HG03439 (cell line): Measurements from ENCODE around the gene AOC1.
"Not testable (repeated sequence)": the region's sequence is repeated elsewhere in the genome, so short reads cannot be mapped to it uniquely, and the experiment has no call there.

Experiments used
- ATAC-seq: cut with Tn5 transposase; IDR thresholded peaks from one replicate; pipeline ENCODE4 v1.9.1; 2021; ENCODE audit warnings: mild to moderate bottlenecking, moderate library complexity; ENCODE audit not compliant: unreplicated experiment

The AOC1 gene, protein sequence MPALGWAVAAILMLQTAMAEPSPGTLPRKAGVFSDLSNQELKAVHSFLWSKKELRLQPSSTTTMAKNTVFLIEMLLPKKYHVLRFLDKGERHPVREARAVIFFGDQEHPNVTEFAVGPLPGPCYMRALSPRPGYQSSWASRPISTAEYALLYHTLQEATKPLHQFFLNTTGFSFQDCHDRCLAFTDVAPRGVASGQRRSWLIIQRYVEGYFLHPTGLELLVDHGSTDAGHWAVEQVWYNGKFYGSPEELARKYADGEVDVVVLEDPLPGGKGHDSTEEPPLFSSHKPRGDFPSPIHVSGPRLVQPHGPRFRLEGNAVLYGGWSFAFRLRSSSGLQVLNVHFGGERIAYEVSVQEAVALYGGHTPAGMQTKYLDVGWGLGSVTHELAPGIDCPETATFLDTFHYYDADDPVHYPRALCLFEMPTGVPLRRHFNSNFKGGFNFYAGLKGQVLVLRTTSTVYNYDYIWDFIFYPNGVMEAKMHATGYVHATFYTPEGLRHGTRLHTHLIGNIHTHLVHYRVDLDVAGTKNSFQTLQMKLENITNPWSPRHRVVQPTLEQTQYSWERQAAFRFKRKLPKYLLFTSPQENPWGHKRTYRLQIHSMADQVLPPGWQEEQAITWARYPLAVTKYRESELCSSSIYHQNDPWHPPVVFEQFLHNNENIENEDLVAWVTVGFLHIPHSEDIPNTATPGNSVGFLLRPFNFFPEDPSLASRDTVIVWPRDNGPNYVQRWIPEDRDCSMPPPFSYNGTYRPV

DNA sequence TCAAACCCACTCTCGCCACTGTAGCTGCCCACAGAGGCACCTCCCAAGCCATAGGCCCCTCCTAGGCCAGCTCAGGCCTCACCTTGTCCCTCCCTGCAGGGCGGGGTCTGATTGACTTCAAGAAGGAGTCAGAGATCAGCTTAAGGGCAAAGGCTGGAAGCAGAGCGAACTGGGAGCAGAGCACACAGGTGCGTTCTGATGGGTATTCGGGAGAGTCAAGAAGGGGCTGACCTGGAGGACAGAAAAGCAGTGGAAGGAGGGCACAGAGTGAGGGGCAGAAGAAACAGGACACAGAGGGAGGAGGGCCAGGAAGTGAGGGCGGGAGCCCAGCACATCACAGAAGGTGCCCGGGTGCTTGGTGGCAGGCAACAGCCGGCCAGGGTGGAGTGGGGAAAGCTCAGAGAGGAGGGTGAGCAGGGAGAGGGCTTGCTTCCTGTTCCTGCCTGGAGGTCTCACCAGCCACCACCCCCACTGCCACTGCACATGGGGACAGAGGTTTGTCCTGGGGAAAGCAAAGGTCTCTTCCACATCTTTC is at the start of gene AOC1:
AOC1 (plus strand) TSS at position 147 of the 535 bp plus-strand sequence. CDS start 3,954 bp downstream, outside the sequence.
- no peak for ATAC-seq

DNA sequence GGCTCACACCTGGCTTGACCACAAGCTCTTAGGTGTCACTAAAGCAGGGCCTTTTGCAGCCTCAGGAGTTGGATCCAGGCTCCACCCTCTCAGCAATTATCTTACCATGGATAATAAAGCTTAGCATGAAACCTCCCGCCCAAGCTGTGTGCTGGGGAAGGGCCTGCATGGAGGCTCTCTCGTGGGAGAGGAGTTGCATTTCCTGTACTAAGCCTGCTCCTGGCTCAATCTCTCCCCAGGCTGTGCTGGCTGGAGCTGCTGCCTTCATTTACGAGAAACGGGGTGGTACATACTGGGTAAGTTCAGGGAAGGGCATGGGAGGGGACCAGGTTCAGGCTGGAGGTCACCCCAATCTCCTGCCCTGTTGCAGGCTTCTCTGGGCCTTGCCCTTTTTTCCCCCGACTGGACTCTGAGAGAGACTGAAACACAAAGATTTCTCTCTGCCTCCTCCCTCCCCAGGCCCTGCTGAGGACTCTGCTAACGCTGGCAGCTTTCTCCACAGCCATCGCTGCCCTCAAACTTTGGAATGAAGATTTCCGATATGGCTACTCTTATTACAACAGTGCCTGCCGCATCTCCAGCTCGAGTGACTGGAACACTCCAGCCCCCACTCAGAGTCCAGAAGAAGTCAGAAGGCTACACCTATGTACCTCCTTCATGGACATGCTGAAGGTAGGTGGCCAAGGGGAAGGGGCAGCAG is 49.0 kb upstream of the AOC1 start:
- ATAC-seq: no peak

DNA sequence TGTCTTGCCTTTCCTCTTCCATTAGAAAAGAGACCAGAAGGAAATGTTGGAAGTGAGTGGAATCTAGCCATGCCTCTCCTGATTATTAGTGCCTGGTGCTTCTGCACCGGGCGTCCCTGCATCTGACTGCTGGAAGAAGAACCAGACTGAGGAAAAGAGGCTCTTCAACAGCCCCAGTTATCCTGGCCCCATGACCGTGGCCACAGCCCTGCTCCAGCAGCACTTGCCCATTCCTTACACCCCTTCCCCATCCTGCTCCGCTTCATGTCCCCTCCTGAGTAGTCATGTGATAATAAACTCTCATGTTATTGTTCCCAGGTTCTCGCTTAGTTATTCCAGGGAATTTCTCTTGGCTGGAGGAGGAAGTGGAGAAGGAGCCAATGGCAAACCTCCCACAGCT is 47.5 kb upstream of the AOC1 start:
- ATAC-seq: no peak

DNA sequence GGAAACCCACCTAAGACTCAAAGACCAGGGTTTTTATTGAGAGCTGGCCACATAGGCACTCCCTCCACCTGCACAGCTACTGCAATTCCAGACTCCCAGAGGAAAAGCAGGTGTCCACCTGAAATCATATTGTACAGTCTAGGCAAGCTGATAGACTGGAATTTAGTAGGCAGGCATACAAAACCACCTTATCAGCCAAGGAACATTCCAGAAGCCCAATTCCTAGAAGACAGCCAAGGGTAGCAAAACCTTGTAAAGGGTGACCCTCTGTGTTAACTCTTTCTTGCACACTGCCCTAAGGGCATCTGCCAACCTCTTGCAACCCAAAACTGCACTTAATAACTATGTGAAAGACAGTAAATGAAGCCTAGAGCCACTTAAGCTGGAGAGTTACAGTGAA is 46.5 kb upstream of the AOC1 start:
- ATAC-seq: no peak

DNA sequence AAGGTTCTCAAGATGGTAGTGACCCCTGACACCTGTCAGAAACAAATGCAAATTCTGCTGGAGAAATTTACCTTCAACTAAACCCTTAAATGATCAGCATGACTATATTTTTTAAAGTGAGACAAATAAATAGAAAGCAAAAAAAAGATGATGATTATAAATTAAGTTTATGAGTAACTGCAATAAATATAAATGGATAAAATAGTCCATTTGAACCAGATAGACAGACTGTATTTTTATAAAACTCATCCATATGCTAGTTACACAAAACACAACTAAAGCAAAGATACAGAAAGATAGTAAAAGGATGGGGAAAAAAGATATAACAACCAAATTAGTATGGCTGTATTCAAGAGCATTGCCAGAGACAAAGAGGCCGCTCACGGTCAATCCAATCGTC is 45.9 kb upstream of the AOC1 start:
- no peak for ATAC-seq

- no peak for ATAC-seq
These were observed 45.5 kb upstream of the AOC1 start for GRCh38 chr7:150806863-150807262.

GRCh38 chr7:150807616-150808438 is 44.5 kb upstream of the AOC1 start:
- ATAC-seq: not testable (repeated sequence)

DNA sequence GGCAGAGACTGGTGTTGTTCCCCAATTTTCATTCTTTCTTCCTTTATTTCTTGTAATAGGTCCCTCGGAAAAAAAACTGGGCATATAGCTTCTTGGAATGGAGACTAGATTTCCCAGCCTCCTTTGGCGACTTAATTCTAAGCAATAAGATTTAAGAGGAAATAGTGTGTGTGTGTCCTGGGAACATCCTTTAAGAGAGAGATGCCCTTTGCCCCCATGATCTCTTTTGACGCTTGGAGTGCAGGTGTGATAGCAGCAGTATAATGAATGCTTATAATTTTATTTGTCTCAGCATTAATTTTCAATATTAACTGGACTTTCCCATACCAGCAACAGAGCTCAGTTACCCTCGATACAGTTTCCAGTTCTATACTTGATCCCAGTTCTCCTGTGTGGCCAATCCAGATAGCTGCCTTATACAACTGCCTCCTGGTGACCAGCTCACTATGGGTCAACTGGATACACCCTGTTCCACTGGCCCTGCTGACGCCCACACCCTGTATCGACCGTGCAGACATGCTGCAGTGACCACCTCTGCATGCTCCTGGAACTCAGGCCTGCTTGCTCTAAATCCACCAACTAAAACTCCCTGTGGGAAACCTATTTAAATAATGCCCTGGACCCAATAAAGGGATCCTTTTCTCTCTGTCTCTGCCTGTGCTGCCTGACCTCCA is 37.9 kb upstream of the AOC1 start:
- no peak for ATAC-seq

- no peak for ATAC-seq
These were observed 33.3 kb upstream of the AOC1 start for GRCh38 chr7:150818971-150819370.

GRCh38 chr7:150820148-150820547 is 32.2 kb upstream of the AOC1 start:
- no peak for ATAC-seq

- ATAC-seq: no peak
These were observed 31.6 kb upstream of the AOC1 start for GRCh38 chr7:150820578-150821198.

DNA sequence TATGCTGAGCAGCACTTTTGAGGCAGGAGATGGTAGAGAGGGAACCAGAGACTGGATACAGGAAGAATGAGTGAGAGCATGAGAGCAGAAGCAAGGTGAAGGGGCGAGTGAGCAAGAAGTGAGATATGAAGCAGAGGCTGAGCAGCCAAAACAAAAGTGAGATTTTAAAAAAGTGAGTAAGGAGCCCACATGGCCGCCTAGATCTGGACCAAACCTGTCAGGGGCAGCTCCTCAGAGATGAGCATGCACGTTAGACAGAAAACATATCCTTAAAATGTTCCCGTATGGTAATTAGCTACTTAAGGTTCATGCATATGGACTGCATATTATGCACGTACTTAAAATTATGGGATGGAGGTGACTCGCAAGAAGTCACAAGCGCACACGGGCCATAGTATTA is 29.3 kb upstream of the AOC1 start:
- no peak for ATAC-seq

DNA sequence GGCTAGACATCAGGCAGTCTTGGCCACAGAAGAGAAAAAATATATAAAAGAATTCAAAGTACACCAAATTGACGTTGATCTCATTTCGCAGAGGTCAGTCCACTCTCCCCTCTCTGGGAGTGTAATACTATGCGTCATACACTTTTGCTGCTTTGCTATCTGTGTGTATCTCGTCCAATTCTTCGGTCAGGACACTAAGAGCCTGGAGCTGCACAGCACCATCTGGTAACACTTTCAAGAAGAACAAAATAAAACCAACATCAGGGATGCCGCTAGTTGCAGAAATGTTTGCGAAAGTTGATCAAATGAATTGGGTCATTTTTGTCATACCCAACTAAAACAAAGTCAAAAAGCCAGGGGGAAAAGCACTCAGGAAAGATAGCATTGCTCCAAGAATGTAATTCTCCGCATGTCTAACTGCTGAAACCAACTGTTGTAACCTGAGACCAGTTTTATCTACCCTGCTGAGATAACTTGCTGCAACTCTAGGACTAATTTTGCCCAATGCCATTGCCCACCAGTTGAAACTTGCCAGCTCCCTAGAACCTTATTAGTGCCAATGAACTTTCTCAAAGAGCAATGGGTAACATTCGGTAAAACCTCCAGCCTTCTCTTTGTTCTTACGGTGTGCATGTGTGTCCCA is 28.7 kb upstream of the AOC1 start:
- ATAC-seq: no peak

DNA sequence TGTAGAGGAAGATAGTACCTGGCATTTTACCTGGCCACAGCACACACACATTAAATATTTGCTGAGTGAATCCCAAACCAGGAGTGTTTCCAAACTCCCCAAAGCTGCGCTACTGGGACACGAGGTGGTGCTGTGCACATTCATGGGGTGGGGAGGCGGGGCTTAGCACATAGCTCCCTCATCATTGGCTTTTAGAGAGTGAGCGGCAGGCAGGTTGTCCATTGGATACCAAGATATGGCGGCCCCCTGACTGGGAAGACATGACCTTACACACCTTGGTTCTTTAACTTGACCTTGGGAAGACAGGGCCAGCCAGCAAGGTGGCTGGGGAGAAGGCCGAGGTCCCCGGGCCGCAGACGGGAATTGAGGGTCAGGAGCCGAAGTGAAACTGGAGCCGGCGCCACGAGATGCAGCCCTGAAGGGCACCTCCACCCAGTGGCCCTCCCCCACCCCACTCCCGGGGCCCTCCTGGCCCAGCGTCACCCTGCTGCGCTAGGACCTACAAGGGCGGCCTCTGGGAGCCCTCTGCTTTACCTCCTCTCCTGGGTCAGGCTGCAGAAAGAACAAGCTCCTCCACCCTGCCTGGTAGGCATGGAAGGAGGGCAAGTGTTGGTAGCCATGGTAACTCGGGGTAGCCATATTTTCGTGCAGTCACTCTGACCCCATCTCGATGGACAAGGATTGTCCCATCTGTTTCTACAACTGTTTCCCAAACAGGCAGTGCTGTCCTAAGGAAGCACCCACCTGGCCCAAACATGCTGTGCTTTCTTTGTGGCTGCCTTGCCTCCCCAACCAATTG is 27.7 kb upstream of the AOC1 start:
- ATAC-seq: no peak

DNA sequence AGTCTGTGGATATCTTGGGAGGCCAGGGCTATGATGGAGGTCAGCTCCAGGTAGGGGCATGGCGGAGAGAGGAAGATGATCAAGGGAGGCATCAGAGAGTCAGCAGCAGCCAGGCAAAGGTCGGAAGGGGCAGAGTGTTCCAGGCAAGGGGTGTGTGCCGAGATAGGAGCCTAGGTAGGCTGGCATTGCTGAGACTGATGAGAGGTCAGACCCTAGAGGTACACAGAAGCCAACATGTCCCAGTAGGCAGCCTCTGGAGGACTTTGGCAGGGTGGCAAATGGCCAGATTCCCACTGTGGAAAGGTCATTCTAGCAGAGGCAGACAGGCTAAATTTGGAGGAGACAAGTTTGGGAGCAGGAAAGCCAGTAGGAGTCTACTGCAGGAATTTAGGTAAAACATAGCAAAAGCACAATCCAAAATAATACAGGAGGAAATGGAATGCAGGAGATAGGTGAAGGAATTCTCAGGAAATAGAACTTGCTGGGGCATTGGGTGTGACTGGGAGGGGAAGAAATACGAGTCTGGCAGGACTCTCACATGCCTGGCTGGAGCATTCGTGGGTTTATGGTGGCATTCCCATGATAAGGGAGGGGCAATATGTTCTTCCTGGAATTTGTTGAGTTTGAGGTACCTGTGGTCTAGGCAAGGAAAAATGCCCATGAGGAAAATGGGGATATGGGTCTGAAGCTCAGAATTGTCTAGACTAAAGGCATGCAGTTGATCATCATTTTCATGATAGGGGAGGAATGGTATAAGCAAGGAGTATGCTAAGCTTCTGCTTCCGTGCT is 26.1 kb upstream of the AOC1 start:
- no peak for ATAC-seq

GRCh38 chr7:150828384-150828783 is 23.9 kb upstream of the AOC1 start:
- no peak for ATAC-seq

- no peak for ATAC-seq
These were observed 22.9 kb upstream of the AOC1 start for GRCh38 chr7:150829426-150829825.
